Right atrium auricular region (tissue), 2 donors: ENCODE results near the gene MOK. TPM values are rescaled to one million over a fixed set of nuclear protein-coding genes. Genes with fewer than 3 reads are reported as not detected.
A peak's percentile ranks its signal among the peaks of the same experiment; 100 is the strongest.

ENCODE experiments used
- DNase-seq: peaks from one replicate; pipeline ENCODE4 v3.0.0-alpha.2; 2019; ENCODE audit warnings: low spot score
- H3K27ac ChIP-seq, 2 donors: fragments of 200-600 bp; sonication (generic); 1 replicate in 1 of 2; 2 replicates in 1 of 2; pipeline ENCODE4 v1.5.1; 2016 to 2019
- H3K27me3 ChIP-seq, 2 donors: fragments of 200-600 bp; sonication (generic); one replicate each; pipeline versions ENCODE4 v1.5.1 to v1.6.0; 2017 to 2019
- H3K36me3 ChIP-seq: fragments of 200-600 bp; sonication (generic); one replicate; pipeline ENCODE4 v1.5.1; 2016
- H3K4me1 ChIP-seq, 2 donors: fragments of 200-600 bp; sonication (generic); one replicate each; pipeline versions ENCODE4 v1.5.1 to v1.6.0; 2017 to 2019
- H3K4me3 ChIP-seq, 2 donors: fragments of 200-600 bp; sonication (generic); 1 replicate in 1 of 2; 2 replicates in 1 of 2; pipeline ENCODE4 v1.5.1; 2017 to 2019; ENCODE audit warnings: mild to moderate bottlenecking in 1 of 2, moderate library complexity in 1 of 2
- H3K9me3 ChIP-seq, 2 donors: fragments of 200-600 bp; sonication (generic); one replicate each; pipeline ENCODE4 v1.5.1; 2019
- CTCF ChIP-seq, 2 donors: fragments of 200-600 bp; sonication (generic); IDR thresholded peaks; one replicate each; pipeline ENCODE4 v1.5.1; 2019; ENCODE audit warnings: antibody characterized with exemption in 2 of 2
- total RNA-seq, 2 donors: library from RNA; depleted of rRNA; stranded (reverse); fragments of >200 nt; gene quantifications; one replicate each; pipeline ENCODE4 v1.1.0, GENCODE V29; 2016

Gene MOK
- total RNA-seq, 2 donors from 2014 or later = 10.1 to 22.9 TPM

- TF ChIP-seq CTCF (IDR thresholded peaks at IDR 0.05) = peak in 1 of 2 donors; percentile 52
- Histone ChIP-seq H3K4me3 (no peak overlapping the region), H3K27ac (peak overlapping the region; percentile 68 to 72), H3K27me3 (no peaks in the 10 kb centered on the region), H3K9me3 (no peaks in the 10 kb centered on the region), H3K4me1 (peaks cover 0 to 11% of the 10 kb centered on the region in 2 donors), H3K36me3 (no peaks in the 10 kb centered on the region)
- no peak for DNase-seq
Observed at GRCh38 chr14:102295270-102295669, 9.7 kb downstream of the MOK start.

GRCh38 chr14:102293781-102294180 is 11.2 kb downstream of the MOK start:
- peaks cover 0 to 11% of the 10 kb centered on the region in 2 donors for H3K4me1 ChIP-seq
- no peak for TF ChIP-seq CTCF (IDR thresholded peaks at IDR 0.05)
- no peaks in the 10 kb centered on the region for H3K27me3 ChIP-seq
- no peaks in the 10 kb centered on the region for H3K9me3 ChIP-seq
- H3K4me3 ChIP-seq = no peak overlapping the region
- H3K27ac ChIP-seq = peak overlapping the region in 1 of 2 donors; percentile 72
- H3K36me3 ChIP-seq = no peaks in the 10 kb centered on the region
- DNase-seq = no peak

GRCh38 chr14:102292441-102292840 is 12.5 kb downstream of the MOK start:
- Histone ChIP-seq H3K4me1 (peaks cover 0 to 11% of the 10 kb centered on the region in 2 donors), H3K27ac (no peak overlapping the region), H3K36me3 (no peaks in the 10 kb centered on the region), H3K4me3 (no peak overlapping the region), H3K9me3 (no peaks in the 10 kb centered on the region), H3K27me3 (no peaks in the 10 kb centered on the region)
- DNase-seq = no peak
- no peak for TF ChIP-seq CTCF (IDR thresholded peaks at IDR 0.05)

GRCh38 chr14:102288139-102288538 is 16.8 kb downstream of the MOK start:
- Histone ChIP-seq H3K4me3 (no peak overlapping the region), H3K36me3 (no peaks in the 10 kb centered on the region), H3K27ac (no peak overlapping the region), H3K27me3 (no peaks in the 10 kb centered on the region), H3K9me3 (no peaks in the 10 kb centered on the region), H3K4me1 (no peaks in the 10 kb centered on the region)
- DNase-seq = no peak
- no peak for TF ChIP-seq CTCF (IDR thresholded peaks at IDR 0.05)

- TF ChIP-seq CTCF (IDR thresholded peaks at IDR 0.05) = no peak
- H3K36me3 ChIP-seq = peaks cover 6% of the 10 kb centered on the region
Observed at GRCh38 chr14:102285106-102285505, 19.9 kb downstream of the MOK start.

GRCh38 chr14:102283631-102284129 is 21.3 kb downstream of the MOK start:
- TF ChIP-seq CTCF (IDR thresholded peaks at IDR 0.05) = no peak
- no peak overlapping the region for H3K4me3 ChIP-seq
- peaks cover 10% of the 10 kb centered on the region for H3K36me3 ChIP-seq
- no peaks in the 10 kb centered on the region for H3K27me3 ChIP-seq
- no peaks in the 10 kb centered on the region for H3K4me1 ChIP-seq
- no peak for DNase-seq
- H3K9me3 ChIP-seq = no peaks in the 10 kb centered on the region
- no peak overlapping the region for H3K27ac ChIP-seq

More at GRCh38 chr14:102285106-102285505, 19.9 kb downstream of the MOK start:
- H3K4me3 ChIP-seq = no peak overlapping the region
- no peaks in the 10 kb centered on the region for H3K9me3 ChIP-seq
- no peaks in the 10 kb centered on the region for H3K27me3 ChIP-seq
- H3K27ac ChIP-seq = no peak overlapping the region
- DNase-seq = no peak
- H3K4me1 ChIP-seq = no peaks in the 10 kb centered on the region
